IMR-90 (cell line): ENCODE data around the gene NR1D1. TPM values are rescaled to one million over a fixed set of nuclear protein-coding genes. Genes with fewer than 3 reads are reported as not detected.

Experiments used
- ATAC-seq: fragments of 200-7000 bp; cut with Tn5 transposase; 2 replicates; pipeline ENCODE4 v1.9.1; 2020; ENCODE audit warnings: low read depth, mild to moderate bottlenecking, moderate library complexity
- BruUV-seq: library from RNA; stranded (reverse); fragments of 400-500 nt; replicated peaks from 2 replicates; lab custom pipeline; 2021; lab: Mats Ljungman, UMichigan
- CTCF ChIA-PET: fragments of 300-600 bp; formaldehyde crosslinking; extraction: SDS; loops from one replicate; lab custom pipeline; 2021; ENCODE audit warnings: antibody characterized with exemption; lab: Yijun Ruan, JAX
- POLR2A ChIA-PET: fragments of 300-600 bp; sonication (Branson Sonifier 250); formaldehyde crosslinking; loops from one replicate; lab custom pipeline; 2022; ENCODE audit warnings: antibody characterized with exemption; ENCODE audit not compliant: unreplicated experiment; lab: Charles Lee
- DNase-seq: peaks from one replicate; pipeline ENCODE4 v3.0.0; 2013
- H2AFZ ChIP-seq: replicated peaks from 2 replicates; pipeline ENCODE3; 2013; ENCODE audit warnings: low read length, mild to moderate bottlenecking; ENCODE audit not compliant: poor library complexity
- H2AK5ac ChIP-seq: 2 replicates; pipeline ENCODE4 v1.6.1; 2013; ENCODE audit warnings: low read depth, low read length, inconsistent platforms
- H2AK9ac ChIP-seq: replicated peaks from 2 replicates; pipeline ENCODE3; 2013; ENCODE audit warnings: mild to moderate bottlenecking, low read depth, low read length, moderate library complexity; ENCODE audit not compliant: poor library complexity
- H2BK120ac ChIP-seq: 2 replicates; pipeline ENCODE4 v1.6.1; 2013; ENCODE audit warnings: low read depth, low read length, inconsistent platforms
- H2BK15ac ChIP-seq: 3 replicates; pipeline ENCODE4 v1.6.1; 2013; ENCODE audit warnings: low read depth, low read length, inconsistent platforms
- H2BK20ac ChIP-seq: 2 replicates; pipeline ENCODE4 v1.6.1; 2013; ENCODE audit warnings: low read depth, mild to moderate bottlenecking, inconsistent platforms, low read length, moderate library complexity
- H2BK5ac ChIP-seq: 2 replicates; pipeline ENCODE4 v1.6.1; 2013; ENCODE audit warnings: mild to moderate bottlenecking, low read depth, low read length, inconsistent platforms; ENCODE audit not compliant: poor library complexity, severe bottlenecking
- H3K14ac ChIP-seq: replicated peaks from 2 replicates; pipeline ENCODE4 v1.6.1; 2013; ENCODE audit warnings: low read depth, low read length, inconsistent platforms
- H3K18ac ChIP-seq: 2 replicates; pipeline ENCODE4 v1.6.1; 2013; ENCODE audit warnings: low read depth, low read length, control low read depth
- H3K23ac ChIP-seq: 2 replicates; pipeline ENCODE4 v1.6.1; 2013; ENCODE audit warnings: low read depth, low read length, inconsistent platforms
- H3K27ac ChIP-seq: 2 replicates; pipeline ENCODE4 v1.5.1; 2013; ENCODE audit warnings: mild to moderate bottlenecking, control low read depth, low read length; ENCODE audit not compliant: insufficient read depth
- H3K27me3 ChIP-seq: 2 replicates; pipeline ENCODE4 v1.6.1; 2013; ENCODE audit warnings: low read length; ENCODE audit not compliant: control insufficient read depth, insufficient read depth
- H3K36me3 ChIP-seq: 2 replicates; pipeline ENCODE4 v1.6.1; 2013; ENCODE audit warnings: low read length, mixed read lengths; ENCODE audit not compliant: control insufficient read depth, insufficient read depth
- H3K4ac ChIP-seq: 2 replicates; pipeline ENCODE4 v1.6.1; 2013; ENCODE audit warnings: low read depth, low read length, inconsistent platforms
- H3K4me1 ChIP-seq: 2 replicates; pipeline ENCODE4 v1.6.1; 2013; ENCODE audit warnings: low read length, mixed read lengths; ENCODE audit not compliant: control insufficient read depth, insufficient read depth
- H3K4me2 ChIP-seq: 2 replicates; pipeline ENCODE4 v1.6.1; 2013; ENCODE audit warnings: low read depth, mild to moderate bottlenecking, control low read depth, low read length, moderate library complexity
- H3K4me3 ChIP-seq: 2 replicates; pipeline ENCODE4 v1.5.1; 2013; ENCODE audit warnings: low read depth, mild to moderate bottlenecking, control low read depth, low read length, moderate library complexity; ENCODE audit not compliant: insufficient read depth
- H3K56ac ChIP-seq: 2 replicates; pipeline ENCODE4 v1.6.1; 2013; ENCODE audit warnings: low read length, inconsistent platforms; ENCODE audit not compliant: insufficient read depth; ENCODE audit errors: extremely low read depth
- H3K79me1 ChIP-seq, 2 experiments: 2 replicates each; pipeline ENCODE4 v1.6.1; 2013; ENCODE audit warnings: low read length in 2 of 2, inconsistent platforms in 1 of 2, low read depth in 1 of 2
- H3K9ac ChIP-seq: 2 replicates; pipeline ENCODE4 v1.6.1; 2013; ENCODE audit warnings: low read depth, low read length, control low read depth
- H3K9me1 ChIP-seq: 2 replicates; pipeline ENCODE4 v1.6.1; 2013; ENCODE audit warnings: low read length, inconsistent platforms; ENCODE audit not compliant: insufficient read depth
- H3K9me3 ChIP-seq: 2 replicates; pipeline ENCODE4 v1.6.1; 2013; ENCODE audit warnings: low read length; ENCODE audit not compliant: control insufficient read depth, insufficient read depth
- H4K20me1 ChIP-seq: 2 replicates; pipeline ENCODE4 v1.6.1; 2013; ENCODE audit warnings: low read length, inconsistent platforms; ENCODE audit not compliant: insufficient read depth
- H4K5ac ChIP-seq: 2 replicates; pipeline ENCODE4 v1.6.1; 2013; ENCODE audit warnings: mild to moderate bottlenecking, low read depth, low read length, control low read depth
- H4K8ac ChIP-seq, 2 experiments: 2 replicates each; pipeline ENCODE4 v1.6.1; 2013; ENCODE audit warnings: low read depth in 2 of 2, low read length in 2 of 2, control low read depth in 1 of 2, inconsistent platforms in 1 of 2
- H4K91ac ChIP-seq: 2 replicates; pipeline ENCODE4 v1.6.1; 2013; ENCODE audit warnings: low read depth, low read length, inconsistent platforms; ENCODE audit not compliant: insufficient read depth
- MAFK ChIP-seq: IDR thresholded peaks from 2 replicates; pipeline ENCODE4 v1.6.1; 2012; ENCODE audit warnings: low read depth, low read length, improper control_type of control experiment
- WGBS, 2 experiments: methylation state at CpG; one replicate each; pipeline versions ENCODE4 v1.1.5 to v1.1.7; 2013; ENCODE audit warnings: missing lambda C conversion rate in 2 of 2; ENCODE audit not compliant: insufficient read length in 1 of 2; ENCODE audit errors: extremely low coverage in 2 of 2; 5-methylcytosine and 5-hydroxymethylcytosine counted together
- dilution Hi-C: fragments of 300-500 bp; cut with HindIII; formaldehyde crosslinking; loops from one replicate; pipeline ENCODE4 v1.14.3; 2018; ENCODE audit warnings: low sequenced_read_pairs; ENCODE audit not compliant: unreplicated experiment
- in situ Hi-C: fragments of 300-500 bp; cut with MboI; formaldehyde crosslinking; loops from 3 replicates; pipeline ENCODE4 v1.14.3; 2019; ENCODE audit warnings: low sequenced_read_pairs, inconsistent platforms, mixed read lengths
- intact Hi-C: fragments of 100-400 bp; cut with micrococcal nuclease; formaldehyde crosslinking; loops from 2 replicates; pipeline ENCODE4 v1.10.0; 2022
- polyA plus RNA-seq, 3 experiments: library from polyadenylated mRNA; depleted of rRNA; stranded (reverse); fragments of >200 nt; gene quantifications; 2 replicates each; pipeline ENCODE4 v1.2.3, GENCODE V29; 2012; ENCODE audit warnings: low replicate concordance in 1 of 3
- total RNA-seq: library from RNA; depleted of rRNA; stranded (reverse); fragments of >200 nt; gene quantifications from 2 replicates; pipeline ENCODE4 v1.2.3, GENCODE V29; 2012

Gene NR1D1
- total and polyA plus RNA-seq, 2 of the 4 experiments (the other 2 are of a cell fraction), result 0.36 to 7.2 TPM

DNA sequence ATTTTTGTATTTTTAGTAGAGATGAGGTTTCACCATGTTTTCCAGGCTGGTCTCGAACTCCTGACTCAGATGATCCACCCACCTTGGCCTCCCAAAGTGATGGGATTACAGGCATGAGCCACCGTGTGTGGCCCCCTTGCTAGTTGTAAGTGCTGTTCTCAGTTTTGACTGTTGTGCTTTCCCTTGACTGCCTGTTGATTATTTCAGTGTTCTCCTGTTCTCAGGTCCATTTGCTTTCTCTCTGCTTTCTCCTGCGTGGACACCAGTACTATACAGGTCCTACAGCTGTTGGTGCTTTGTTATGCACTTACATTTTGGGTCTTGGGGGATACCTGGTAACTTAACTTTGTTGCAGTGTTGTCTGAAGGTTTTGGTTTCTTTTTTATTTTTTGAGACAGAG, 48.1 kb upstream of the NR1D1 start:
- Histone ChIP-seq H4K5ac (no peak overlapping the region), H2AK9ac (no peak overlapping the region), H3K4me3 (no peak overlapping the region), H3K27me3 (no peaks in the 10 kb centered on the region), H4K20me1 (peaks cover 13% of the 10 kb centered on the region), H3K23ac (no peak overlapping the region), H2BK5ac (no peak overlapping the region), H3K27ac (no peak overlapping the region), H3K14ac (no peak overlapping the region), H2BK120ac (no peak overlapping the region), H4K8ac (no peak overlapping the region), H3K79me1 (peaks cover 30 to 55% of the 10 kb centered on the region in 2 experiments), H4K91ac (no peak overlapping the region), H3K4me1 (no peaks in the 10 kb centered on the region), H3K56ac (no peak overlapping the region), H3K4ac (no peak overlapping the region), H3K4me2 (no peak overlapping the region), H2AK5ac (no peak overlapping the region), H3K9me1 (peaks cover 7% of the 10 kb centered on the region), H2AFZ (no peak overlapping the region), H2BK15ac (no peak overlapping the region), H3K18ac (no peak overlapping the region), H3K9ac (no peak overlapping the region), H2BK20ac (no peak overlapping the region), H3K9me3 (no peaks in the 10 kb centered on the region), H3K36me3 (peaks cover 38% of the 10 kb centered on the region)
- POLR2A ChIA-PET, result no interaction called here
- no peak for TF ChIP-seq MAFK
- no peak for ATAC-seq
- CTCF ChIA-PET, result interaction anchor here (1.3 kb wide), 1 partner anchor 35 kb away, joined by 4 read pairs; no protein-coding TSS in a partner anchor
- BruUV-seq, result no TSS peak
- DNase-seq, result no peak
- dilution Hi-C loops (no loop called here), intact Hi-C loops (no loop called here), in situ Hi-C loops (no loop called here)
- 80% methylated on average over 1 of the region's 3 CpGs; no CpG with 5 or more reads in 1 of the 2 experiments for WGBS, 2 experiments
